HEK293 (cell line): ENCODE measurements around the gene ADPRHL1.

ENCODE experiments used
- CTCF ChIA-PET: fragments of 350-600 bp; formaldehyde crosslinking; extraction: SDS; loops from one replicate; lab custom pipeline; 2021; ENCODE audit warnings: antibody characterized with exemption; lab: Yijun Ruan, JAX
- POLR2A ChIA-PET: fragments of 300-600 bp; formaldehyde crosslinking; extraction: SDS; loops from one replicate; lab custom pipeline; 2020; ENCODE audit warnings: antibody characterized with exemption, inconsistent platforms; lab: Yijun Ruan, JAX
- H3K27ac ChIP-seq: fragments of 200-500 bp; sonication (Bioruptor generic); 2 replicates; pipeline ENCODE4 v1.5.1; 2014; ENCODE audit warnings: low read depth, low read length, control low read depth, inconsistent platforms; ENCODE audit errors: extremely low read depth
- H3K36me3 ChIP-seq, 2 experiments: fragments of 200-500 bp in 1 of 2; sonication (Bioruptor generic) in 1 of 2; 1 replicate in 1 of 2; 2 replicates in 1 of 2; pipeline ENCODE4 v1.5.1; 2014 to 2017; ENCODE audit warnings: inconsistent platforms in 2 of 2, low read length in 2 of 2; ENCODE audit not compliant: control insufficient read depth in 2 of 2, insufficient read depth in 1 of 2
- H3K4me1 ChIP-seq: fragments of 200-500 bp; sonication (Bioruptor generic); 2 replicates; pipeline ENCODE4 v1.5.1; 2014; ENCODE audit warnings: mild to moderate bottlenecking, low read length, inconsistent platforms; ENCODE audit not compliant: control insufficient read depth, insufficient read depth
- H3K4me3 ChIP-seq: 2 replicates; pipeline ENCODE4 v1.5.1; 2011; ENCODE audit warnings: low read depth, mild to moderate bottlenecking, control low read depth, low read length, moderate library complexity
- H3K9me3 ChIP-seq: fragments of 200-500 bp; sonication (Bioruptor generic); 2 replicates; pipeline ENCODE4 v1.5.1; 2014; ENCODE audit warnings: low read depth, low read length, inconsistent platforms; ENCODE audit not compliant: control insufficient read depth, insufficient read depth
- CTCF ChIP-seq: fragments of 450-650 bp; formaldehyde crosslinking; IDR thresholded peaks from 2 replicates; pipeline ENCODE4 v1.5.1; 2016; ENCODE audit warnings: missing biosample characterization, missing genetic modification characterization
- GFI1B ChIP-seq: fragments of 450-650 bp; formaldehyde crosslinking; IDR thresholded peaks from 2 replicates; pipeline ENCODE4 v1.5.1; 2016; ENCODE audit warnings: missing biosample characterization, missing genetic modification characterization
- HIC1 ChIP-seq: fragments of 450-650 bp; formaldehyde crosslinking; IDR thresholded peaks from 2 replicates; pipeline ENCODE4 v1.5.1; 2016; ENCODE audit warnings: missing biosample characterization, missing genetic modification characterization
- SP7 ChIP-seq: fragments of 450-650 bp; formaldehyde crosslinking; IDR thresholded peaks from 2 replicates; pipeline ENCODE4 v1.5.1; 2016; ENCODE audit warnings: missing biosample characterization, missing genetic modification characterization
- TRIM28 ChIP-seq: IDR thresholded peaks from 2 replicates; pipeline ENCODE4 v1.6.1; 2011; ENCODE audit warnings: low read length, control low read depth, borderline replicate concordance
- ZBTB7A ChIP-seq: fragments of 450-650 bp; formaldehyde crosslinking; IDR thresholded peaks from 2 replicates; pipeline ENCODE4 v1.5.1; 2016; ENCODE audit warnings: low read depth, missing biosample characterization, missing genetic modification characterization
- ZBTB8A ChIP-seq: fragments of 450-650 bp; formaldehyde crosslinking; IDR thresholded peaks from 2 replicates; pipeline ENCODE4 v1.5.1; 2016; ENCODE audit warnings: missing biosample characterization, missing genetic modification characterization
- ZFP37 ChIP-seq: fragments of 450-650 bp; formaldehyde crosslinking; IDR thresholded peaks from 2 replicates; pipeline ENCODE4 v1.5.1; 2016; ENCODE audit warnings: missing biosample characterization, missing genetic modification characterization
- ZFP41 ChIP-seq: fragments of 450-650 bp; formaldehyde crosslinking; IDR thresholded peaks from 2 replicates; pipeline ENCODE4 v1.5.1; 2016; ENCODE audit warnings: missing biosample characterization, missing genetic modification characterization, borderline replicate concordance
- ZIC2 ChIP-seq: fragments of 450-650 bp; formaldehyde crosslinking; IDR thresholded peaks from 2 replicates; pipeline ENCODE4 v1.5.1; 2016; ENCODE audit warnings: missing biosample characterization, missing genetic modification characterization
- ZNF157 ChIP-seq: fragments of 450-650 bp; formaldehyde crosslinking; IDR thresholded peaks from 2 replicates; pipeline ENCODE4 v1.5.1; 2016; ENCODE audit warnings: missing biosample characterization, missing genetic modification characterization
- ZNF341 ChIP-seq: fragments of 450-650 bp; formaldehyde crosslinking; IDR thresholded peaks from 2 replicates; pipeline ENCODE4; 2016; ENCODE audit warnings: low read depth, missing biosample characterization, missing genetic modification characterization
- ZNF354C ChIP-seq: fragments of 450-650 bp; formaldehyde crosslinking; IDR thresholded peaks from 2 replicates; pipeline ENCODE4 v1.5.1; 2016; ENCODE audit warnings: missing biosample characterization, missing genetic modification characterization, low read depth, borderline replicate concordance
- ZNF37A ChIP-seq: fragments of 450-650 bp; IDR thresholded peaks from 2 replicates; pipeline ENCODE4 v1.5.1; 2018; ENCODE audit warnings: missing biosample characterization, missing genetic modification characterization
- ZNF571 ChIP-seq: fragments of 450-650 bp; formaldehyde crosslinking; IDR thresholded peaks from 2 replicates; pipeline ENCODE4 v1.5.0; 2017; ENCODE audit warnings: missing biosample characterization, missing genetic modification characterization
- ZNF639 ChIP-seq: fragments of 450-650 bp; formaldehyde crosslinking; IDR thresholded peaks from 2 replicates; pipeline ENCODE4 v1.5.1; 2016; ENCODE audit warnings: missing biosample characterization, missing genetic modification characterization
- ZNF664 ChIP-seq: fragments of 450-650 bp; formaldehyde crosslinking; IDR thresholded peaks from 2 replicates; pipeline ENCODE4 v1.5.1; 2016; ENCODE audit warnings: missing biosample characterization, missing genetic modification characterization
- ZNF843 ChIP-seq: fragments of 450-650 bp; formaldehyde crosslinking; IDR thresholded peaks from 2 replicates; pipeline ENCODE4 v1.5.1; 2016; ENCODE audit warnings: missing biosample characterization, missing genetic modification characterization

The ADPRHL1 gene

GRCh38 chr13:113498905-113499304 is 45.6 kb upstream of the ADPRHL1 start:
- Histone ChIP-seq H3K4me3 (no peak overlapping the region), H3K4me1 (peaks cover 3% of the 10 kb centered on the region), H3K9me3 (no peaks in the 10 kb centered on the region), H3K36me3 (peaks cover 24 to 90% of the 10 kb centered on the region in 2 experiments), H3K27ac (no peak overlapping the region)
- POLR2A ChIA-PET, result no interaction called here
- no peak for TF ChIP-seq ZNF843 (tag by site-specific recombination)
- no peak for TF ChIP-seq TRIM28
- no peak for TF ChIP-seq ZNF639 (tag by site-specific recombination)
- TF ChIP-seq SP7, result no peak
- TF ChIP-seq ZNF571 (tag by site-specific recombination), result no peak
- no peak for TF ChIP-seq ZNF341 (tag by site-specific recombination)
- TF ChIP-seq HIC1 (tag by site-specific recombination), result no peak
- no peak for TF ChIP-seq ZIC2
- no peak for TF ChIP-seq ZBTB8A (tag by site-specific recombination)
- no peak for TF ChIP-seq ZFP37 (tag by site-specific recombination)
- no peak for TF ChIP-seq ZNF354C (tag by site-specific recombination)
- no peak for TF ChIP-seq ZBTB7A (tag by site-specific recombination)
- no peak for TF ChIP-seq ZNF664 (tag by site-specific recombination)
- TF ChIP-seq ZNF37A (tag by site-specific recombination), result no peak
- no peak for TF ChIP-seq ZNF157 (tag by site-specific recombination)
- no peak for TF ChIP-seq CTCF (tag by site-specific recombination)
- no peak for TF ChIP-seq GFI1B (tag by site-specific recombination)
- CTCF ChIA-PET, result no interaction called here

GRCh38 chr13:113497217-113497616 is 43.9 kb upstream of the ADPRHL1 start:
- H3K9me3 ChIP-seq, result no peaks in the 10 kb centered on the region
- ChIA-PET CTCF (no interaction called here), POLR2A (interaction anchor here (0.8 kb wide), 1 partner anchor 9 kb away, joined by 3 read pairs; no protein-coding TSS in a partner anchor)
- H3K4me1 ChIP-seq, result peaks cover 12% of the 10 kb centered on the region
- no peak overlapping the region for H3K27ac ChIP-seq
- TF ChIP-seq ZIC2 (peak; percentile 67), ZFP41 (tag by site-specific recombination) (no peak)
- no peak overlapping the region for H3K4me3 ChIP-seq
- peaks cover 19 to 73% of the 10 kb centered on the region in 2 experiments for H3K36me3 ChIP-seq
